DND-41 (cell line): ENCODE measurements around the gene LRTM2.

Experiments used
- ATAC-seq: fragments of 200-7000 bp; cut with Tn5 transposase; 3 replicates; pipeline ENCODE4 v1.9.1; 2021; ENCODE audit warnings: low read depth; ENCODE audit not compliant: insufficient read depth
- DNase-seq: peaks from one replicate; pipeline ENCODE4 v3.0.0-alpha.2; 2020
- H2AFZ ChIP-seq: 2 replicates; pipeline ENCODE4 v1.6.0; 2012; ENCODE audit warnings: low read depth, low read length
- H3K27ac ChIP-seq: 2 replicates; pipeline ENCODE4 v1.5.1; 2012; ENCODE audit warnings: low read length, inconsistent platforms
- H3K27me3 ChIP-seq: fragments of 200-600 bp; sonication (generic); 2 replicates; pipeline ENCODE4 v1.6.0; 2012; ENCODE audit warnings: low read length, mild to moderate bottlenecking, inconsistent platforms; ENCODE audit not compliant: insufficient read depth, poor library complexity
- H3K36me3 ChIP-seq: 2 replicates; pipeline ENCODE4 v1.5.1; 2012; ENCODE audit warnings: low read length, inconsistent platforms; ENCODE audit not compliant: insufficient read depth
- H3K4me1 ChIP-seq: 2 replicates; pipeline ENCODE4 v1.5.1; 2012; ENCODE audit warnings: mild to moderate bottlenecking, low read length; ENCODE audit not compliant: insufficient read depth
- H3K4me2 ChIP-seq: 2 replicates; pipeline ENCODE4 v1.6.0; 2012; ENCODE audit warnings: mild to moderate bottlenecking, moderate library complexity, low read length, inconsistent platforms; ENCODE audit not compliant: insufficient read depth
- H3K4me3 ChIP-seq, 2 experiments: fragments of 200-600 bp in 1 of 2; shearing (Covaris generic) in 1 of 2; 2 replicates each; pipeline ENCODE4 v1.5.1; 2012 to 2016; ENCODE audit warnings: inconsistent platforms in 2 of 2, low read length in 2 of 2, mild to moderate bottlenecking in 2 of 2, low read depth in 1 of 2, moderate library complexity in 1 of 2
- H3K79me2 ChIP-seq: 2 replicates; pipeline ENCODE4 v1.6.0; 2012; ENCODE audit warnings: low read length, inconsistent platforms; ENCODE audit not compliant: insufficient read depth
- H3K9ac ChIP-seq: 2 replicates; pipeline ENCODE4 v1.6.0; 2012; ENCODE audit warnings: low read depth, mild to moderate bottlenecking, inconsistent platforms, low read length, moderate library complexity
- H3K9me3 ChIP-seq: 2 replicates; pipeline ENCODE4 v1.5.1; 2012; ENCODE audit warnings: low read length, moderate library complexity, mild to moderate bottlenecking, inconsistent platforms; ENCODE audit not compliant: insufficient read depth, severe bottlenecking
- H4K20me1 ChIP-seq: 2 replicates; pipeline ENCODE4 v1.6.0; 2012; ENCODE audit warnings: low read length; ENCODE audit not compliant: insufficient read depth
- EZH2 ChIP-seq: IDR thresholded peaks from 3 replicates; pipeline ENCODE4 v1.6.1; 2012; ENCODE audit warnings: borderline replicate concordance, low read depth, mild to moderate bottlenecking, moderate library complexity, low read length, inconsistent platforms; ENCODE audit not compliant: severe bottlenecking
- TF ChIP-seq, protein P1 (sequence below): IDR thresholded peaks from 2 replicates; pipeline ENCODE4 v1.5.1; 2012; ENCODE audit warnings: borderline replicate concordance, low read length, moderate library complexity, mild to moderate bottlenecking; ENCODE audit not compliant: poor library complexity, severe bottlenecking; ENCODE audit errors: extremely low read depth

The LRTM2 gene

GRCh38 chr12:1845427-1845826 is 25.1 kb downstream of the LRTM2 start:
- no peaks in the 10 kb centered on the region for H4K20me1 ChIP-seq
- DNase-seq (no peak), ATAC-seq (no peak)
- H2AFZ ChIP-seq: no peak overlapping the region
- no peak overlapping the region for H3K4me3 ChIP-seq
- no peak overlapping the region for H3K27ac ChIP-seq
- H3K9ac ChIP-seq: no peak overlapping the region
- H3K79me2 ChIP-seq: no peaks in the 10 kb centered on the region
- H3K4me1 ChIP-seq: no peaks in the 10 kb centered on the region
- no peak for TF ChIP-seq EZH2
- TF ChIP-seq, protein P1, sequence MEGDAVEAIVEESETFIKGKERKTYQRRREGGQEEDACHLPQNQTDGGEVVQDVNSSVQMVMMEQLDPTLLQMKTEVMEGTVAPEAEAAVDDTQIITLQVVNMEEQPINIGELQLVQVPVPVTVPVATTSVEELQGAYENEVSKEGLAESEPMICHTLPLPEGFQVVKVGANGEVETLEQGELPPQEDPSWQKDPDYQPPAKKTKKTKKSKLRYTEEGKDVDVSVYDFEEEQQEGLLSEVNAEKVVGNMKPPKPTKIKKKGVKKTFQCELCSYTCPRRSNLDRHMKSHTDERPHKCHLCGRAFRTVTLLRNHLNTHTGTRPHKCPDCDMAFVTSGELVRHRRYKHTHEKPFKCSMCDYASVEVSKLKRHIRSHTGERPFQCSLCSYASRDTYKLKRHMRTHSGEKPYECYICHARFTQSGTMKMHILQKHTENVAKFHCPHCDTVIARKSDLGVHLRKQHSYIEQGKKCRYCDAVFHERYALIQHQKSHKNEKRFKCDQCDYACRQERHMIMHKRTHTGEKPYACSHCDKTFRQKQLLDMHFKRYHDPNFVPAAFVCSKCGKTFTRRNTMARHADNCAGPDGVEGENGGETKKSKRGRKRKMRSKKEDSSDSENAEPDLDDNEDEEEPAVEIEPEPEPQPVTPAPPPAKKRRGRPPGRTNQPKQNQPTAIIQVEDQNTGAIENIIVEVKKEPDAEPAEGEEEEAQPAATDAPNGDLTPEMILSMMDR: no peak
- peaks cover 12% of the 10 kb centered on the region for H3K27me3 ChIP-seq
- H3K36me3 ChIP-seq: no peaks in the 10 kb centered on the region
- H3K4me2 ChIP-seq: no peak overlapping the region
- H3K9me3 ChIP-seq: no peaks in the 10 kb centered on the region

DNA sequence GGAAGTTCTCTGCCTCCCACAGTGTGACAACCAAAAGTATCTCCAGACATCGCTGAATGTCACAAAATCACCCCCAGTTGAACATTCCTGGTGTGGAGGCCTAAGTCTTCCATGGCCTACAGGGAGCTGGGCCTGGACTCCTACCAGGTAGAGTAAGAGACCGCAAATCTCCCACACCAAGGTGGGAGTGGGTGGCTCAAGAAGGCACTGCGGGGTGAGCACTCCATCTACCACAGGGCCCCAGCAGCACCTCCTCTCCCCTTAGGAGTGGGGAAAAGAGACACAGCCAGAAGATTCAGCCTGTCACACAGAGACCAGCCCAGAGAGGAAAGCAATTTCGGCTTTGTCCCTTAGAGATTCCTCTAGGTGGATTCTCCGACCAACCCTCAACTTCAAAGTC is 25.5 kb downstream of the LRTM2 start:
- Histone ChIP-seq H2AFZ (no peak overlapping the region), H3K4me1 (no peaks in the 10 kb centered on the region), H3K9ac (no peak overlapping the region), H4K20me1 (no peaks in the 10 kb centered on the region), H3K4me3 (no peak overlapping the region), H3K4me2 (no peak overlapping the region), H3K27me3 (peaks cover 12% of the 10 kb centered on the region), H3K9me3 (no peaks in the 10 kb centered on the region), H3K79me2 (no peaks in the 10 kb centered on the region), H3K36me3 (no peaks in the 10 kb centered on the region), H3K27ac (no peak overlapping the region)
- DNase-seq: no peak
- TF ChIP-seq, protein P1: no peak
- TF ChIP-seq EZH2: no peak
- no peak for ATAC-seq

DNA sequence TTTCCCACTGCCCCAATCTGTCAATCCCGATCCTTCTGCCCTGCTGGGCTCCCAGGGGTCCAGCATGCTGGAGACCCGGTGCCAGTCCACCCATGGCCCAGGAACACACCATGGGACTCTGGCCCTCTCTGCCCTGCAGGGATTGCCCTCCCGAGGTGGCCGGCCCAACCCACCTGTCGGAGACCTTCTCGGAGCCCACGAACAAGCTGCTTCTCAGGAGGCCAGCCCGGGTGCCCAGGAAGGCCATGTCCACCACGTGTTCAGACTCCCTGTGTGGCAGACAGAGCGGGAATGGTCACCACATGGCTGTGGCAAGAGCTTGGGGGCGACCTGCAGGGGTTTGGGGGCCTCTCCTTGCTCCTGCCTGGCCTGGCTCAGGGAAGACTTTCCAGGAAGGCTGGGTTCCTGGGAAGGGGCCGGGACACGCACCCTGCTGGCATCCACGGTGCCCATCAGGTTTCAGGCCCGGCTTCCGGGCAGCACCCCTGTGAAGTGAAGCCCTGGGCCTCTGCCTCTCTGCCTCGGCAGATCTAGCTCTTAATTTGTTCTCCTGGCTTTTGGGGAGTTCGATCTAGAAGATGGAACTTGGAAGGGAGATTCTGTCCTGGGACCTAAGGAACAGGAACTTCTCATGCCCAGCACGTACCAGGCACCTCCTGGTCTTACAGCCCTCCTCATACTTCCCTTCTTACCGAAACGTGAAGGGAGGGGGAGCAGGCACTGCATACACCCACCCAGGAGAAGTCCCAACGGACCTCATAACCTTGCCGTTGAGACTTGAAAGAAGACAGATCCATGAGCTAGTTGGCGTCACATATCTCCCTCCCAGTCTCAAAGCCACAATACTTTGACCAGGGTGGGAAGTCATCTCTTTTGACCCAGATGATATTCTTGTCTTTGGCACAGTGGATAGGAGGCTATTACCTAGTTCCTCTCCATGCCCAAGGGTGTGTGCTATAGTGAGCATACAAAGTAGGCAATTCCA is 26.3 kb downstream of the LRTM2 start:
- H2AFZ ChIP-seq: no peak overlapping the region

GRCh38 chr12:1847411-1847810 is 27.0 kb downstream of the LRTM2 start:
- Histone ChIP-seq H3K36me3 (no peaks in the 10 kb centered on the region), H3K9ac (no peak overlapping the region), H3K4me2 (no peak overlapping the region), H2AFZ (no peak overlapping the region), H3K79me2 (no peaks in the 10 kb centered on the region), H3K27me3 (peaks cover 12% of the 10 kb centered on the region), H3K4me3 (no peak overlapping the region), H3K4me1 (no peaks in the 10 kb centered on the region), H3K27ac (no peak overlapping the region), H3K9me3 (no peaks in the 10 kb centered on the region), H4K20me1 (no peaks in the 10 kb centered on the region)
- ATAC-seq (no peak), DNase-seq (no peak)
- TF ChIP-seq, protein P1: no peak
- no peak for TF ChIP-seq EZH2

More for the DNA sequence above, 26.3 kb downstream of the LRTM2 start:
- H3K9ac ChIP-seq: no peak overlapping the region
- ATAC-seq (no peak), DNase-seq (no peak)
- TF ChIP-seq EZH2: no peak
- no peaks in the 10 kb centered on the region for H4K20me1 ChIP-seq
- H3K79me2 ChIP-seq: no peaks in the 10 kb centered on the region
- peaks cover 12% of the 10 kb centered on the region for H3K27me3 ChIP-seq
- no peaks in the 10 kb centered on the region for H3K9me3 ChIP-seq
- H3K36me3 ChIP-seq: no peaks in the 10 kb centered on the region
- no peak overlapping the region for H3K27ac ChIP-seq
- no peak overlapping the region for H3K4me2 ChIP-seq
- no peak overlapping the region for H3K4me3 ChIP-seq
- H3K4me1 ChIP-seq: no peaks in the 10 kb centered on the region
